Fibroblast of lung (primary cell): ENCODE measurements around the gene EXOC6B. TPM values are rescaled to one million over a fixed set of nuclear protein-coding genes. Genes with fewer than 3 reads are reported as not detected.
A peak's percentile ranks its signal among the peaks of the same experiment; 100 is the strongest.

Source experiments
- DNase-seq, 2 donors: peaks; one replicate each; pipeline versions ENCODE4 v3.0.0 to v3.0.0-alpha.2; 2010; ENCODE audit warnings: low read depth in 2 of 2
- H2AFZ ChIP-seq: 2 replicates; pipeline ENCODE4 v1.5.1; 2012; ENCODE audit warnings: low read length, control low read depth, inconsistent platforms
- H3K27ac ChIP-seq: 2 replicates; pipeline ENCODE4 v1.5.1; 2011; ENCODE audit warnings: low read length, control low read depth; ENCODE audit not compliant: insufficient read depth
- H3K27me3 ChIP-seq: 2 replicates; pipeline ENCODE4 v1.5.1; 2011; ENCODE audit warnings: mild to moderate bottlenecking, low read length; ENCODE audit not compliant: control insufficient read depth, insufficient read depth
- H3K36me3 ChIP-seq: 2 replicates; pipeline ENCODE4 v1.5.1; 2011; ENCODE audit warnings: low read length; ENCODE audit not compliant: control insufficient read depth, insufficient read depth
- H3K4me1 ChIP-seq: 2 replicates; pipeline ENCODE4 v1.5.1; 2011; ENCODE audit warnings: low read length; ENCODE audit not compliant: control insufficient read depth, insufficient read depth; ENCODE audit errors: extremely low read depth
- H3K4me2 ChIP-seq: 2 replicates; pipeline ENCODE4 v1.5.1; 2011; ENCODE audit warnings: low read length, control low read depth; ENCODE audit not compliant: insufficient read depth; ENCODE audit errors: extremely low read depth
- H3K4me3 ChIP-seq, 4 experiments: fragments of 200-600 bp in 1 of 4; sonication (generic) in 1 of 4; replicated peaks in 1 of 4; 2 replicates each; pipeline ENCODE4 v1.5.1; 2011 to 2016; ENCODE audit warnings: low read length in 4 of 4, low read depth in 3 of 4, mild to moderate bottlenecking in 3 of 4, control low read depth in 2 of 4, inconsistent platforms in 1 of 4, mixed read lengths in 1 of 4; ENCODE audit not compliant: insufficient read depth in 1 of 4; ENCODE audit errors: control extremely low read depth in 1 of 4
- H3K79me2 ChIP-seq: 2 replicates; pipeline ENCODE4 v1.5.1; 2012; ENCODE audit warnings: mild to moderate bottlenecking, low read length, inconsistent platforms; ENCODE audit not compliant: control insufficient read depth, insufficient read depth
- H3K9ac ChIP-seq: 2 replicates; pipeline ENCODE4 v1.5.1; 2011; ENCODE audit warnings: mild to moderate bottlenecking, low read length, control low read depth; ENCODE audit not compliant: insufficient read depth
- H3K9me3 ChIP-seq: 2 replicates; pipeline ENCODE4 v1.5.1; 2012; ENCODE audit warnings: low read depth, low read length; ENCODE audit not compliant: control insufficient read depth, insufficient read depth
- H4K20me1 ChIP-seq: 2 replicates; pipeline ENCODE4 v1.5.1; 2011; ENCODE audit warnings: low read length; ENCODE audit not compliant: control insufficient read depth, insufficient read depth; ENCODE audit errors: extremely low read depth
- EZH2 ChIP-seq: IDR thresholded peaks from 2 replicates; pipeline ENCODE4 v1.5.1; 2012; ENCODE audit warnings: low read length, control low read depth, mild to moderate bottlenecking; ENCODE audit errors: missing control alignments
- polyA plus RNA-seq, 2 donors: library from polyadenylated mRNA; depleted of rRNA in 1 of 2; stranded (reverse) in 1 of 2; unstranded in 1 of 2; fragments of >200 nt; gene quantifications; 2 replicates each; pipeline ENCODE4 v1.2.1, GENCODE V29; 2011 to 2012; ENCODE audit warnings: missing spikeins in 1 of 2
- total RNA-seq: library from RNA; depleted of rRNA; stranded (reverse); fragments of >200 nt; gene quantifications from 2 replicates; pipeline ENCODE4 v1.2.1, GENCODE V29; 2014
- TF ChIP-seq, protein P1 (sequence below), 2 donors: IDR thresholded peaks in 1 of 2; conservative IDR thresholded peaks in 1 of 2; 1 replicate in 1 of 2; 2 replicates in 1 of 2; pipeline ENCODE4 v1.5.1; 2011 to 2012; ENCODE audit warnings: low read length in 2 of 2, control low read depth in 1 of 2, inconsistent platforms in 1 of 2, low read depth in 1 of 2, mild to moderate bottlenecking in 1 of 2

EXOC6B gene
- total and polyA plus RNA-seq, 2 donors (not counting 1 experiment from before 2014, with no cell fraction given): 26.3 to 36.5 TPM

GRCh38 chr2:72824224-72824842, 1.5 kb downstream of the EXOC6B start:
- TF ChIP-seq, protein P1, sequence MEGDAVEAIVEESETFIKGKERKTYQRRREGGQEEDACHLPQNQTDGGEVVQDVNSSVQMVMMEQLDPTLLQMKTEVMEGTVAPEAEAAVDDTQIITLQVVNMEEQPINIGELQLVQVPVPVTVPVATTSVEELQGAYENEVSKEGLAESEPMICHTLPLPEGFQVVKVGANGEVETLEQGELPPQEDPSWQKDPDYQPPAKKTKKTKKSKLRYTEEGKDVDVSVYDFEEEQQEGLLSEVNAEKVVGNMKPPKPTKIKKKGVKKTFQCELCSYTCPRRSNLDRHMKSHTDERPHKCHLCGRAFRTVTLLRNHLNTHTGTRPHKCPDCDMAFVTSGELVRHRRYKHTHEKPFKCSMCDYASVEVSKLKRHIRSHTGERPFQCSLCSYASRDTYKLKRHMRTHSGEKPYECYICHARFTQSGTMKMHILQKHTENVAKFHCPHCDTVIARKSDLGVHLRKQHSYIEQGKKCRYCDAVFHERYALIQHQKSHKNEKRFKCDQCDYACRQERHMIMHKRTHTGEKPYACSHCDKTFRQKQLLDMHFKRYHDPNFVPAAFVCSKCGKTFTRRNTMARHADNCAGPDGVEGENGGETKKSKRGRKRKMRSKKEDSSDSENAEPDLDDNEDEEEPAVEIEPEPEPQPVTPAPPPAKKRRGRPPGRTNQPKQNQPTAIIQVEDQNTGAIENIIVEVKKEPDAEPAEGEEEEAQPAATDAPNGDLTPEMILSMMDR (conservative IDR thresholded peaks at IDR 0.05 in 1 of 2, IDR thresholded peaks at IDR 0.05 in 1 of 2; ENCODE audit: low read depth in 1 of 2, low read length in 2 of 2): no peak
- TF ChIP-seq EZH2: no peak
- peak overlapping the region; percentile 93 for H3K4me2 ChIP-seq
- H3K9ac ChIP-seq: no peak overlapping the region
- no peaks in the 10 kb centered on the region for H3K36me3 ChIP-seq
- no peak overlapping the region for H2AFZ ChIP-seq
- H4K20me1 ChIP-seq: no peaks in the 10 kb centered on the region
- H3K27ac ChIP-seq: no peak overlapping the region
- no peaks in the 10 kb centered on the region for H3K9me3 ChIP-seq
- H3K4me3 ChIP-seq: peak overlapping the region; percentile 60 to 87 (median 80)
- no peaks in the 10 kb centered on the region for H3K27me3 ChIP-seq
- peak; percentile 51 to 71 for DNase-seq
- H3K4me1 ChIP-seq: peaks cover 17% of the 10 kb centered on the region
- peaks cover 12% of the 10 kb centered on the region for H3K79me2 ChIP-seq

GRCh38 chr2:72822794-72823193, 3.0 kb downstream of the EXOC6B start:
- H3K79me2 ChIP-seq: peaks cover 14% of the 10 kb centered on the region

DNA sequence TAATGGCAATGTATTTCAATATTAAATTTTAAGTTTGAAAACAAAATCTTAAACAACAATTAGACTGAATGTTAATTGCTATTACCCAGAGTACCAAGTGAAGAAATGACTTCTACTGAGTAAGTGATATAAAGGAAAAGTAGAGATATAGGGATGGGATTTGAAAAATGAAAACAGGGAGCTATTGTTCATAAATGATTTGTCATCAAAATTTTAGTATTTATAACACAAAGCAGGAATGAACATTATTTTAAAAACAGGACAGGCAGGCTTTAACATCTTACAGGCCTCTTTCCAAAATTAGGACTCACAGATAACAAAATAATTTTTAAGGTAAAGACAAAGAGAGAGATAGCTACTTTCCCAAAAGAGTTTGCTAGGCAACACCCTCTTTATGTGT, 3.9 kb downstream of the EXOC6B start:
- Histone ChIP-seq H3K36me3 (no peaks in the 10 kb centered on the region), H3K27me3 (no peaks in the 10 kb centered on the region), H3K4me1 (peaks cover 8% of the 10 kb centered on the region), H4K20me1 (no peaks in the 10 kb centered on the region), H3K4me3 (no peak overlapping the region), H3K4me2 (no peak overlapping the region), H3K9ac (no peak overlapping the region), H3K27ac (no peak overlapping the region), H2AFZ (no peak overlapping the region), H3K79me2 (peaks cover 14% of the 10 kb centered on the region), H3K9me3 (no peaks in the 10 kb centered on the region)
- TF ChIP-seq, protein P1 (conservative IDR thresholded peaks at IDR 0.05 in 1 of 2, IDR thresholded peaks at IDR 0.05 in 1 of 2; ENCODE audit: low read depth in 1 of 2, low read length in 2 of 2): no peak
- no peak for TF ChIP-seq EZH2
- DNase-seq: no peak

More at GRCh38 chr2:72822794-72823193, 3.0 kb downstream of the EXOC6B start:
- Histone ChIP-seq H2AFZ (no peak overlapping the region), H3K9ac (no peak overlapping the region), H3K27me3 (no peaks in the 10 kb centered on the region), H3K27ac (no peak overlapping the region), H3K4me1 (peaks cover 11% of the 10 kb centered on the region), H3K36me3 (no peaks in the 10 kb centered on the region), H3K9me3 (no peaks in the 10 kb centered on the region), H3K4me3 (no peak overlapping the region), H4K20me1 (no peaks in the 10 kb centered on the region), H3K4me2 (no peak overlapping the region)
- TF ChIP-seq EZH2: no peak
- TF ChIP-seq, protein P1 (conservative IDR thresholded peaks at IDR 0.05 in 1 of 2, IDR thresholded peaks at IDR 0.05 in 1 of 2; ENCODE audit: low read depth in 1 of 2, low read length in 2 of 2): no peak
- DNase-seq: no peak
